Effector CD4-positive, alpha-beta T cell (primary cell): ENCODE results near the gene MGST1.
"Not testable (repeated sequence)": the region's sequence is repeated elsewhere in the genome, so short reads cannot be mapped to it uniquely, and the experiment has no call there.

ENCODE experiments used
- DNase-seq: peaks from one replicate; pipeline ENCODE4 v3.0.0-alpha.2; 2020

Gene MGST1

DNA sequence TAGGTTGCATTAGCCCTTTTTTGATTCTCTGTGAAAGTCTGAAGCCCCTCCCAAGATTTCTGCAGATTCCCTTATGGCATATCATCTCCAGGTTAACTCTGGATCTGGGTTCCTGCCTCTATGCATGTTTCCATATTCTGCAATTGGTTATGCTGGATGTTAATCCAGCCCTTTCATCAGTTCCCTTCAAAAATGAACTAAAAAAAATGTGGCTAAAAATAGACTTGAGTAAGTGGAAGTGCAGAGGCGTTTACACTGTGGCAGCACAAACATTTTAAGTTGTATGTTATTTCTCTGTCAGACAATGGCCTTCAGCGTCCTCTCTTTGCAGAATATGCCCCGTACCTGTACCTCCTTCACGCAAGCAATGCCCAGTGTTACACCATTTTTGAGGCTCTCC, 11.4 kb downstream of the MGST1 start:
- no peak for DNase-seq

DNA sequence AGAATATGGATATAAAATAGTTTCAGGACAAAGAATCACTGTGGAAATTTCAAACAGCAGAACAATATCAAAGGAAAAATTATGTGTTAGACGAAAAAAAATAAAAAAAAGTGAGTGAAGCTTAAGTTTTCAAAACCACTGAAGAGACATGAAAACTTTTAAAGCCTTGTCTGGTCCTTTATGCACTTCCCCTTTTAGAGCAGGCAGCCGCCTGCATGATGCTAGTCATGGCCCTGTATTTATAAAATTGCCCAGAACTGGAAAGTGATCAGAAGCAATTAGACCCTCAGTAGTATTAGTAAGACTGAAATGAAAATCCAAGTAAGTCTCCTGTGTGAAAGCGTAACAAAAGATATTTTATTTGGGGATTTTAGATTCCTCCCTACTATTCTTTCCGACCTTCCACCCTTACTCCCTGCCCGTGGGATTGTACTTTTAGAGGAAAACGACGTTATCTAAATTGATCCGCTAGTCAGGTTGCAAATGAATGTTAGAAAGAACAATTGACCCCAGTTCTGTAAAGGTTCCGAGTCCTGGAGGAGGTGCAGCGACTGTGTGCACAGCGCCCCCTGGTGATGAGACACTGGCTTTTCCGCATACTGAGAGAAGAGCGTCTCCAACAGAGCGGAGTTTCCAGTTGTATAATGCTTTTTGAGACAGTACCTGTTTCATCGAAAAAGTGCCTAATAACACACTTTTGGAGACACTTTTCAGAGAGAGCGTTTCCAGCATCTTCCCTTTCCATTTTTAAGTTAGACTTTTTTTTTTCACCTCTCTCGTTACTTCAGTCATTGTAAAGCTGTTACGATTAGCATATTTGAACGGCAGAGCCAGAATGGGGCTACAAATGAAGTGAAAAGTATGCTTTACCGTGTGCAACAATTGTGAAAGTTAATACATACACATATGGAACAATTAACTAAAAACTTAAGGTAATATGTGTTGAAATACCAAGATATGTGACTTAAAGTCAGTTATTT, 12.4 kb downstream of the MGST1 start:
- no peak for DNase-seq

GRCh38 chr12:16361142-16361783, 13.8 kb downstream of the MGST1 start:
- no peak for DNase-seq

GRCh38 chr12:16362550-16362949, 15.1 kb downstream of the MGST1 start:
- no peak for DNase-seq

DNA sequence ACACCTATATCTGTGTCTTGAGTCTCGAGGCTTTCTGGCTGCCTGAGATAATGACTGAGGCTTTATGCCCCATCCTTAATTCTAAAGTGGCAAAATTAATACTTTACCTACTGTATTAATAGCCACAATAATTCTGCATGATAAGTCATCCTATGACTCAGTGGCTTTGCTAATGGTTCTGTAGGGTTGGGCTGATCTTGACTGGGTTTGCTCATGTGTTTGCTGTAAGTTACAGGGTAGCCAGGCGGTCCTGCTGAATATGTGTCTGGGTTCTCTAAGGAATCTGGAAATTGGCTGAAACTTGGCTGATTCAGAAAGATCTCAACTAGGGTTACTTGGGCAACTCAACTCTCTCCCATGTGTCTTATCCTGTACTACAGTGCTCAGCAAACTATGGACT, 21.7 kb downstream of the MGST1 start:
- no peak for DNase-seq

DNA sequence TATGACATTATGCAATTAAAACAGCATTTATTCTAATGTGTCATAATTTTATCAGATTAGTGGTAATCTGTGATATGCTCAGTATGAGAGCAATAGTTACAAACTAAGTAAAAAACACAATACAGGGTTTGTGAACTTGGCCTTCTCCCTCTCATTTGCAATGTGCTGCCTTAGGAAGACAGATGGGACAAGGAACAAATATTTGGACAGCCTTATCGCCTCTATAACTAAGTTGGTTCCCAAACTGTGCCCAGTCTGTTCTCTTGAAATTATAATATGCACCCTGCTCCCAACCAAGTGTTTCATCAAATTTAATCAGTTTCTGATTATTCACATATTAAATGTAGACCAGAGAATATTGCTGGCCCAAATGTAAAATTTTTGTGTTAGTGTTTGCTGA, 22.7 kb downstream of the MGST1 start:
- no peak for DNase-seq

- not testable (repeated sequence) for DNase-seq
Measured at GRCh38 chr12:16382652-16383312, 35.3 kb downstream of the MGST1 start.

GRCh38 chr12:16384732-16385131, 37.3 kb downstream of the MGST1 start:
- DNase-seq, result no peak

DNA sequence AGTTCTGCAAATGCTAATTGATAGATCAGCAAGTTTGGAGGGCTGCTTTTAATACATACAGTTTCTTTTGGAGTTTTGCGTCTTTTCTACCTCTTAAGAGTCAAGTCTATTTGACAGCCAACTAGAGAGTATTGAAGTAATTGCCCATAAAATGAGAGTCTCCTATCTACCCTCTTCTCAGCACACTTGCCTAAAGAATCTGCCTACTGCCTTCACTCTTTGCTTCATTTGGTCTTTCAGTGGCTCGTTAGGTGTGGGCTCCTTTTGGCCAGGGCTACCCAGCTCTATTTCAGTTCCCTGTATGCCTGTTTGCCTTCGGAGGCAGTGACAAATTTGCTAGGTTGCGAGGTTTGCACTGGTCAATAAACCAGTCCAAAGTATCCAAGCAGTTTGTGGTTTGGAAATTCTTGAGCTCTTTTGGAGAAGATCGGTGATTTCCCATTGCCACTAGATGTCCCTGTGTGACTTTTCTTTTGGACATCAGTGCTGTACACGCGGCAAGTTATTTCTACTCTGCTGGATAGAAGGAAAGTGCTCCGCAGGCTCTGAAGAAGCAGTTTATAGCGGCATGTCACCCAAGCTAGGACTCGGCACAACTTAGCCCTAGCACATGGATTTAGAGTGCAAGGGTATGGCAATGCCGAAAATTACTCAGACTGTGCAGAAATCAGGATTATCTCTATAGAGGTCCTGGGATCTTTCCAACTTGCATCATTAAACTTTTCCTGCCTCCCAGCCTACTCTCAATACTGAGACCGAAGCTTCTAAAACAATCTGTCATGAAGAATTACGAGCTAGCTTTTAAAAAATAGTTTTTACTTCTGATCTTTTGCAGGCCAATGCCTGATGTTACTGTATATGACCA, 38.6 kb downstream of the MGST1 start:
- DNase-seq, result no peak

- no peak for DNase-seq
Measured at GRCh38 chr12:16387919-16388318, 40.5 kb downstream of the MGST1 start.

GRCh38 chr12:16389594-16389993, 42.1 kb downstream of the MGST1 start:
- no peak for DNase-seq

DNA sequence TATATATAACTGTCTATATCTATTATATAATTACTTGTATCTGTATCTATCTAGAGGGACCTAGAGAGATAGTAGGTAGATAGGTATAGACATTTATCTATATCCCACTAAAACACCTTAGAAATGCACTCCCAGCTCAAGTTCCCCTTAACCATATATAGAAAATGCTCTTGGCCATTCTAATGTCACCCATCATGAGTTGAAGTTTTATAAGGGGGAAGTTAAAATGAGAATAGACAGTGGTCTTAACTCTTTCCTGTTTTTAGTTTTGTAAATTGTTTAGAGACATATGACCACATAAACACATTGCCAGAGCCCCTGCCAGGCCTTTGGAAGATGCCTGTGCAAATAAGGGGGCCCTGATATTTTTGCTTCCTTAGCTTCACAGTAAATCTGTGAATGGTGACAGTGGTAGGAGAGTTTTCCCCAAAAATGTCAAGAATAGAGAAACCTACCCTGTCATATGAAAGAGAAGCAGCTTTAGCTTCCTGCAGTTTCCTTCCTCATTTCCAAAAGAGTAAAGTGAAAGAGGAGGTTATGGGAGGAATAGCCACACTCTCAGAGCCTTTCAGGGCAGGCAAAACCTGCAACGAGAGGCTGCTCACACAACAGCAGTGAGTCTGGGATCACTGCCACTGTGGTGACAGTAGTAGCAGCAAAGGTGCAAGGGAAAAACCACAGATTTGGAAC, 45.5 kb downstream of the MGST1 start:
- no peak for DNase-seq

DNA sequence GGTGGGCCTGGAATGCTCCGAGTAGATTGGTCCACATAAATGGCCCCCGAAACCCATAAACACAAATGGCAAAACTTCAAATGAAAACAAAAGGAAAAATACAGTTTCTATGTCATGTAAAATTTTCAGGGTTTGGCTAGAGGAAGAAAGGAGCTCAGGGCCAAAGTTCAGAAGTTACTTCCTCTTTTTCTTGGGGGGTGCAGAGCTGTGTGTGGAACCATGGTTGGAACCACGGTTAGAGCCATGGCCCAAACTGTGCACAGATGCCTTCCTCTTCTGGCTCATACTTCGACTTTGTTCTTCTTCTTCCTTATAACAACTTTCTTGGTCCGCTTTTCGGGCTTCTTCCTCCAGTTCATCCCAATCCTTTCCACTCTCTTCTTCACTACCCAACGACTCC, 51.7 kb downstream of the MGST1 start:
- DNase-seq, result no peak

- DNase-seq, result not testable (repeated sequence)
Measured at GRCh38 chr12:16401835-16402234, 54.4 kb downstream of the MGST1 start.

DNA sequence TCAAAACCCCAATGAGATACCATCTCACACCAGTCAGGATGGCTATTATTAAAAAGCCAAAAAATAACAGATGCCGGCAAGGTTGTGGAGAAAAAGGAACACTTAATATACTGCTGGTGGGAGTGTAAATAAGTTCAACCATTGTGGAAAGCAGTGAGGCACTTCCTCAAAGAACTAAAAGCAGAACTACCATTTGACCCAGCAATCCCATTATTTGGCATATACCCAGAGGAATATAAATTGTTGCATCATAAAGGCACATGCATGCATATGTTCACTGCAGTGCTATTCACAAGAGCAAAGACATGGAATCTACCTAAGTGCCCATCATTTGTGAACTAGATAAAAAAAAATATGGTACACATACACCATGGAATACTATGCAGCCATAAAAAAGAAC, 59.9 kb downstream of the MGST1 start:
- no peak for DNase-seq
